Measurements from ENCODE around the gene LIPJ. TPM values are rescaled to one million over a fixed set of nuclear protein-coding genes. Genes with fewer than 3 reads are reported as not detected.

The LIPJ gene
- total and polyA plus RNA-seq, 10 of the 15 experiments (the other 5 are each of a cell fraction or from before 2014, with no cell fraction given), result 0.03 to 0.23 (median 0.08) TPM; not detected in 5

- WGBS (ENCODE audit: insufficient coverage, insufficient replicate concordance, low lambda C conversion rate, missing lambda C conversion rate), result 85% methylated on average over 18 of the region's 18 CpGs
- RAD21 ChIA-PET (ENCODE audit: unreplicated experiment), result interaction anchor here (0.6 kb wide), 1 partner anchor 229 kb away, joined by 5 read pairs; no protein-coding TSS in a partner anchor
- no TSS peak for BruUV-seq (replicated peaks)
- H3K4me2 ChIP-seq (ENCODE audit: control insufficient read depth, insufficient read depth), result no peak overlapping the region
- no peak overlapping the region for H3K4me3 ChIP-seq
- H3K4me1 ChIP-seq (ENCODE audit: control insufficient read depth, insufficient read depth, low read length), result no peaks in the 10 kb centered on the region
- SMC1A ChIA-PET (ENCODE audit: uncharacterized antibody, unreplicated experiment), result no interaction called here
- POLR2A ChIA-PET, result no interaction called here
- in situ Hi-C loops (cut with MboI), result no loop called here
- H3K27ac ChIP-seq (ENCODE audit: control insufficient read depth, insufficient read depth), result no peak overlapping the region
- DNase-seq (ENCODE audit: low read depth, low spot score) (no peak), FAIRE-seq (no peak), ATAC-seq (no peak)
- no peaks in the 10 kb centered on the region; the same call in 2 of the 3 replicates for H3K9me3 ChIP-seq (replicated peaks; ENCODE audit: control insufficient read depth, insufficient read depth, low read length)
- no peaks in the 10 kb centered on the region for H3K79me2 ChIP-seq (ENCODE audit: control insufficient read depth, insufficient read depth, low read length)
- intact Hi-C loops (cut with micrococcal nuclease; ENCODE audit: unreplicated experiment), result no loop called here
- CTCF ChIA-PET, result interaction anchor here (0.7 kb wide), 1 partner anchor 9 kb away, joined by 3 read pairs; no protein-coding TSS in a partner anchor
- no peaks in the 10 kb centered on the region for H3K36me3 ChIP-seq (ENCODE audit: control insufficient read depth in 2 of 2, insufficient read depth in 2 of 2, low read length in 1 of 2)
- H3K9ac ChIP-seq (ENCODE audit: control insufficient read depth, insufficient read depth, low read length), result no peak overlapping the region
- H3K27me3 ChIP-seq (replicated peaks in 1 of 2; ENCODE audit: control insufficient read depth in 2 of 2, insufficient read depth in 2 of 2, low read length in 1 of 2), result no peaks in the 10 kb centered on the region
- H2AFZ ChIP-seq (ENCODE audit: control insufficient read depth, low read depth, low read length), result 0 out of 2 replicates have a peak overlapping the region, but pooled peaks have one; percentile 23
- no peaks in the 10 kb centered on the region for H4K20me1 ChIP-seq (ENCODE audit: control insufficient read depth, insufficient read depth)
- TF ChIP-seq TBL1XR1 (IDR thresholded peaks at IDR 0.05; ENCODE audit: low read depth, low read length), result no peak
- TF ChIP-seq CBX3 (IDR thresholded peaks at IDR 0.05; ENCODE audit: borderline replicate concordance, low read depth), result no peak
- no peak for TF ChIP-seq ZBTB4 (CRISPR knock-in tag; IDR thresholded peaks at IDR 0.05)
- TF ChIP-seq CHD4 (IDR thresholded peaks at IDR 0.05), result no peak
- no peak for TF ChIP-seq BMI1 (IDR thresholded peaks at IDR 0.05; ENCODE audit: borderline replicate concordance)
- no peak for TF ChIP-seq SP1 (IDR thresholded peaks at IDR 0.05; ENCODE audit: low read depth, low read length)
- no peak for TF ChIP-seq CBX5 (IDR thresholded peaks at IDR 0.05; ENCODE audit: low read depth)
- no peak for TF ChIP-seq ATF3 (IDR thresholded peaks at IDR 0.05; ENCODE audit: borderline replicate concordance, extremely low read depth, low read depth, low read length)
- TF ChIP-seq PML (IDR thresholded peaks at IDR 0.05; ENCODE audit: low read length), result no peak
- no peak for TF ChIP-seq EZH2 (IDR thresholded peaks at IDR 0.05; ENCODE audit: borderline replicate concordance, control insufficient read depth, low read depth, low read length)
- TF ChIP-seq HCFC1 (IDR thresholded peaks at IDR 0.05; ENCODE audit: low read length), result no peak
- no peak for TF ChIP-seq NRF1 (conservative IDR thresholded peaks at IDR 0.05; ENCODE audit: low read depth, low read length)
- TF ChIP-seq, protein P1, sequence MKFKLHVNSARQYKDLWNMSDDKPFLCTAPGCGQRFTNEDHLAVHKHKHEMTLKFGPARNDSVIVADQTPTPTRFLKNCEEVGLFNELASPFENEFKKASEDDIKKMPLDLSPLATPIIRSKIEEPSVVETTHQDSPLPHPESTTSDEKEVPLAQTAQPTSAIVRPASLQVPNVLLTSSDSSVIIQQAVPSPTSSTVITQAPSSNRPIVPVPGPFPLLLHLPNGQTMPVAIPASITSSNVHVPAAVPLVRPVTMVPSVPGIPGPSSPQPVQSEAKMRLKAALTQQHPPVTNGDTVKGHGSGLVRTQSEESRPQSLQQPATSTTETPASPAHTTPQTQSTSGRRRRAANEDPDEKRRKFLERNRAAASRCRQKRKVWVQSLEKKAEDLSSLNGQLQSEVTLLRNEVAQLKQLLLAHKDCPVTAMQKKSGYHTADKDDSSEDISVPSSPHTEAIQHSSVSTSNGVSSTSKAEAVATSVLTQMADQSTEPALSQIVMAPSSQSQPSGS (IDR thresholded peaks at IDR 0.05; ENCODE audit: low read length), result no peak
- TF ChIP-seq SRF (IDR thresholded peaks at IDR 0.05; ENCODE audit: low read depth in 2 of 2, low read length in 2 of 2), result no peak
- no peak for TF ChIP-seq DPF2 (IDR thresholded peaks at IDR 0.05)
- TF ChIP-seq SPI1 (IDR thresholded peaks at IDR 0.05; ENCODE audit: borderline replicate concordance, insufficient read depth, low read depth, low read length), result no peak
- no peak for TF ChIP-seq CHD2 (IDR thresholded peaks at IDR 0.05; ENCODE audit: borderline replicate concordance, low read depth, low read length)
- TF ChIP-seq IRF5 (IDR thresholded peaks at IDR 0.05; ENCODE audit: borderline replicate concordance), result no peak
Observed at GRCh38 chr10:88616250-88616977, 29.9 kb downstream of the LIPJ start.
